ENCODE results near the gene SDHAF1. TPM values are rescaled to one million over a fixed set of nuclear protein-coding genes. Genes with fewer than 3 reads are reported as not detected.

Gene SDHAF1
- total and polyA plus RNA-seq, 2 of the 8 experiments (the other 6 are each of a cell fraction or from before 2014, with no cell fraction given): 16.0 to 21.3 TPM

DNA sequence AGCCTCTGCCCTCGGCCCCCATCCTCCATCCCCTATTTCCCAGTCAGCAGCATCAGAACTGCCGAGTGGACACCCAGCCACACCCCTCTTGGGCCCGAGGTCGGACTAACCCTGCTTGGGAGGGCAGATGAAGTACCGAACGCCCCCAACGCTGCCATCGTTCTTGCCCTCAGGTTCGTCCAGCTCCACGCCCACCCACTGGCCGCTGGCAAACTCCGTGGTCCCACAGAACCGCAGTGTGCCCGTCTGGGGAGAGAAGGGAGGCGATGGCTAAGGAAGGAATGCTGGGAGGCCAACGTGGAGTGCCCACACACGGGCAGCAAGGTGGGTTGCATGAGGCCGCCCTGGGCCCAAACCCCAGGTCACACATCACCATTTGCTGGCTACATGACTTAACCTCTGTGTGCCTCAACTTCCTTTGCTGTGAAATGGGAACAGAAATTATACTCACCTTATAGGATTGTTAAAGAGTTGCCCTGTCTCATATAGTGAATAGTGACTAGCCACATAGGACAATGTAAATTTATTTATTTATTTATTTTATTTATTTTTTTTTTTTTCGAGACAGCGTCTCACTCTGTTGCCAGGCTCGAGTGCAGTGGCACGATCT is 24.2 kb downstream of the SDHAF1 start:
- Histone ChIP-seq H4K91ac (replicated peaks; ENCODE audit: insufficient read length, low read length) (no peak overlapping the region), H3K9ac (replicated peaks in 1 of 4; ENCODE audit: extremely low read depth in 1 of 4, low read depth in 3 of 4, low read length in 3 of 4) (no peak overlapping the region), H3K4ac (replicated peaks; ENCODE audit: insufficient read length, low read depth, low read length) (no peak overlapping the region), H2BK120ac (replicated peaks; ENCODE audit: low read depth, low read length) (no peak overlapping the region), H2BK20ac (ENCODE audit: low read length) (no peak overlapping the region), H2AK5ac (ENCODE audit: low read depth, low read length) (no peak overlapping the region), H3K23me2 (ENCODE audit: low read depth, low read length) (peaks cover 3% of the 10 kb centered on the region), H3K14ac (ENCODE audit: insufficient read length) (no peak overlapping the region), H3K18ac (ENCODE audit: extremely low read depth, low read length) (no peak overlapping the region), H2AFZ (ENCODE audit: low read length) (no peak overlapping the region), H2BK15ac (ENCODE audit: low read length) (no peak overlapping the region), H3K23ac (ENCODE audit: insufficient read length) (no peak overlapping the region), H2BK12ac (ENCODE audit: low read depth, low read length) (no peak overlapping the region), H4K8ac (ENCODE audit: extremely low read depth, insufficient read depth, low read length) (no peak overlapping the region), H3K27me3 (replicated peaks in 1 of 4; ENCODE audit: control insufficient read depth in 3 of 4, extremely low read depth in 1 of 4, insufficient read depth in 3 of 4, low read length in 3 of 4) (no peaks in the 10 kb centered on the region), H4K5ac (ENCODE audit: insufficient read length, low read depth, low read length) (no peak overlapping the region), H3K36me3 (ENCODE audit: control insufficient read depth in 2 of 4, insufficient read depth in 4 of 4, low read length in 3 of 4) (peaks cover 0 to 22% (median 2%) of the 10 kb centered on the region in 4 experiments; a peak in 5 of 8 replicates), H3K9me3 (ENCODE audit: insufficient read depth in 2 of 2, low read depth in 1 of 2, low read length in 1 of 2) (no peaks in the 10 kb centered on the region), H3K79me1 (ENCODE audit: low read depth, low read length) (no peaks in the 10 kb centered on the region), H3K27ac (ENCODE audit: low read depth, low read length) (no peak overlapping the region), H3K4me2 (ENCODE audit: insufficient read depth in 1 of 2, low read depth in 2 of 2, low read length in 2 of 2) (no peak overlapping the region), H3K79me2 (ENCODE audit: control insufficient read depth in 1 of 2, insufficient read depth in 2 of 2, low read length in 2 of 2) (peaks cover 0 to 7% of the 10 kb centered on the region in 2 experiments; a peak in 1 of 4 replicates), H3K4me3 (ENCODE audit: extremely low read depth in 1 of 4, insufficient read depth in 2 of 4, low read depth in 3 of 4, low read length in 4 of 4) (no peak overlapping the region), H4K20me1 (replicated peaks in 1 of 2; ENCODE audit: control insufficient read depth in 1 of 2, insufficient read depth in 2 of 2, low read length in 2 of 2) (peaks cover 0 to 2% of the 10 kb centered on the region in 2 experiments), H3K56ac (replicated peaks; ENCODE audit: insufficient read length, low read depth, low read length) (no peak overlapping the region), H3K4me1 (replicated peaks in 1 of 4; ENCODE audit: control insufficient read depth in 3 of 4, insufficient read depth in 4 of 4, low read length in 3 of 4) (no peaks in the 10 kb centered on the region; a peak in 1 of 7 replicates), H2BK5ac (ENCODE audit: low read depth, low read length) (no peak overlapping the region)
- POLR2A ChIA-PET (ENCODE audit: partially characterized antibody): no interaction called here
- CTCF ChIA-PET (ENCODE audit: partially characterized antibody): no interaction called here
- DNase-seq (ENCODE audit: low read depth in 1 of 2, low spot score in 2 of 2): no peak
- FAIRE-seq: no peak
- WGBS, 2 experiments (ENCODE audit: extremely low coverage in 1 of 2, insufficient coverage in 1 of 2, insufficient read length in 1 of 2, insufficient replicate concordance in 2 of 2, low coverage in 1 of 2, low lambda C conversion rate in 2 of 2, missing lambda C conversion rate in 1 of 2): 88% methylated on average over 22 of the region's 22 CpGs; no CpG with 5 or more reads in 1 of the 2 experiments
- TF ChIP-seq GTF2F1 (IDR thresholded peaks at IDR 0.05; ENCODE audit: borderline replicate concordance, low read depth, low read length) (no peak), TEAD4 (IDR thresholded peaks at IDR 0.05; ENCODE audit: low read depth, low read length) (no peak), SUZ12 (IDR thresholded peaks at IDR 0.05; ENCODE audit: low read length) (no peak), KDM4A (IDR thresholded peaks at IDR 0.05; ENCODE audit: low read depth, low read length, severe bottlenecking) (no peak), CHD1 (IDR thresholded peaks at IDR 0.05; ENCODE audit: low read depth, low read length) (no peak), TAF7 (optimal IDR thresholded peaks at IDR 0.05; ENCODE audit: borderline replicate concordance, low read depth, low read length) (no peak), EP300 (IDR thresholded peaks at IDR 0.05; ENCODE audit: borderline replicate concordance in 1 of 2, low read depth in 2 of 2, low read length in 2 of 2) (no peak), ASH2L (IDR thresholded peaks at IDR 0.05; ENCODE audit: low read length) (no peak), HDAC2 (IDR thresholded peaks at IDR 0.05; ENCODE audit: borderline replicate concordance in 1 of 2, low read depth in 2 of 2, low read length in 2 of 2) (no peak), YY1 (IDR thresholded peaks at IDR 0.05; ENCODE audit: low read depth, low read length) (no peak)

Measured in H1 (cell line).